Measurements from ENCODE around the gene KRT13. TPM values are rescaled to one million over a fixed set of nuclear protein-coding genes. Genes with fewer than 3 reads are reported as not detected.
A peak's percentile ranks its signal among the peaks of the same experiment; 100 is the strongest.

KRT13 gene
- total and polyA plus RNA-seq, 9 of the 15 experiments (the other 6 are each of a cell fraction or from before 2014, with no cell fraction given), result 0.11 to 1.1 (median 0.24) TPM; not detected in 3

DNA sequence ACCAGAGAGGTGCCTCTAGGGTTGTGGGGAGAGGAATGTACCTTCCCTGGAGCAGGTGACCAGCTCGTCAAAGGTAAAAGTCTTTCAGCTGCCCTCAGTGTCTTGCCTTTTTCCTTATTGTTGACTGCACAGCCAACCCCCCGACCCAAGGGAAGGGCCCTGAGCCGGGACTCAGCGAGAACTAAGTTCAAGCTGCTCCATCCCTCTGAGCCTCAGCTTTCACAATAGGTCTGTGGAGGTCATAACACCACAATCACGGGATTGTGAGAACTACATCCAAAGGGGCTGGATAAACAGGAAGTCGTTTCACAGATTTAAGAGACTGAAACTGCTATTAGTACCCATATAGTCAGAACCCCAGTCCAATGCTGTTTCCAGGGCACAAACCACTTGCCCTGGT, 13.1 kb downstream of the KRT13 start:
- intact Hi-C loops (cut with micrococcal nuclease), result loop anchor here (10.0 kb wide), 1 partner anchor 588 kb away; no protein-coding TSS in a partner anchor
- BruUV-seq (replicated peaks), result no TSS peak

GRCh38 chr17:41491476-41491875, 13.9 kb downstream of the KRT13 start:
- Histone ChIP-seq H2AFZ (ENCODE audit: low read depth, low read length) (no peak overlapping the region), H3K4me1 (replicated peaks in 1 of 2; ENCODE audit: control insufficient read depth in 2 of 2, insufficient read depth in 2 of 2, low read length in 2 of 2) (peaks cover 0 to 13% of the 10 kb centered on the region in 2 experiments; a peak in 4 of 5 replicates), H3K79me2 (ENCODE audit: control insufficient read depth, insufficient read depth, low read length) (no peaks in the 10 kb centered on the region), H3K36me3 (ENCODE audit: control insufficient read depth, insufficient read depth, low read length) (no peaks in the 10 kb centered on the region), H3K27ac (ENCODE audit: extremely low read depth, low read depth, low read length) (no peak overlapping the region), H3K27me3 (ENCODE audit: control insufficient read depth in 2 of 2, insufficient read depth in 2 of 2, low read length in 2 of 2) (peaks cover 2 to 17% of the 10 kb centered on the region in 2 experiments; a peak in 1 of 5 replicates), H3K4me2 (ENCODE audit: insufficient read depth, low read length) (no peak overlapping the region), H4K20me1 (replicated peaks; ENCODE audit: control insufficient read depth, insufficient read depth, low read length) (no peaks in the 10 kb centered on the region; the same call in 1 of the 2 replicates), H3K9me3 (replicated peaks; ENCODE audit: control insufficient read depth, insufficient read depth, low read depth, low read length) (no peaks in the 10 kb centered on the region), H3K4me3 (no peak overlapping the region), H3K9me1 (ENCODE audit: control insufficient read depth, insufficient read depth, low read length) (no peaks in the 10 kb centered on the region), H3K9ac (ENCODE audit: insufficient read depth in 1 of 2, low read depth in 2 of 2, low read length in 2 of 2) (no peak overlapping the region)
- TF ChIP-seq ZNF282 (CRISPR knock-in tag; IDR thresholded peaks at IDR 0.05), result no peak
- no TSS peak for BruUV-seq (replicated peaks)
- in situ Hi-C loops (cut with MboI) (no loop called here), intact Hi-C loops (cut with micrococcal nuclease) (loop anchor here (10.0 kb wide), 1 partner anchor 587 kb away; no protein-coding TSS in a partner anchor)
- ATAC-seq (no peak), FAIRE-seq (no peak), DNase-seq (ENCODE audit: extremely low read depth in 1 of 4, low spot score in 3 of 4) (no peak)
- POLR2A ChIA-PET, result interaction anchor here (0.6 to 1.0 kb wide), 3 partner anchors 36 to 146 kb away, joined by 3 to 4 read pairs (median 4); partner anchors contain the start of gene KRT19
- 11% methylated on average over 2 of the region's 2 CpGs for WGBS (ENCODE audit: insufficient coverage, low coverage, missing lambda C conversion rate)
- CTCF ChIA-PET (ENCODE audit: low intra/inter-chr PET ratio), result no interaction called here

More for the DNA sequence above, 13.1 kb downstream of the KRT13 start:
- no peak overlapping the region for H3K4me3 ChIP-seq
- in situ Hi-C loops (cut with MboI), result no loop called here
- no peak for DNase-seq (ENCODE audit: extremely low read depth in 1 of 4, low spot score in 3 of 4)
- no peak for FAIRE-seq
- POLR2A ChIA-PET, result interaction anchor here (0.5 to 1.1 kb wide), 3 partner anchors 14 to 526 kb away, joined by 3 to 4 read pairs (median 3); partner anchors contain the start of gene KRT19
- no peaks in the 10 kb centered on the region for H3K9me1 ChIP-seq (ENCODE audit: control insufficient read depth, insufficient read depth, low read length)
- no peak overlapping the region for H3K27ac ChIP-seq (ENCODE audit: extremely low read depth, low read depth, low read length)
- ATAC-seq, result no peak
- no peak overlapping the region for H3K4me2 ChIP-seq (ENCODE audit: insufficient read depth, low read length)
- 19% methylated on average over 6 of the region's 6 CpGs for WGBS (ENCODE audit: insufficient coverage, low coverage, missing lambda C conversion rate)
- no peaks in the 10 kb centered on the region for H3K36me3 ChIP-seq (ENCODE audit: control insufficient read depth, insufficient read depth, low read length)
- no peaks in the 10 kb centered on the region; the same call in 1 of the 2 replicates for H4K20me1 ChIP-seq (replicated peaks; ENCODE audit: control insufficient read depth, insufficient read depth, low read length)
- no peak for TF ChIP-seq ZZZ3 (IDR thresholded peaks at IDR 0.05)
- 0 out of 2 replicates have a peak, but pooled peaks have one; percentile 19 for TF ChIP-seq SPI1 (IDR thresholded peaks at IDR 0.05; ENCODE audit: borderline replicate concordance, low read depth, low read length)
- no peak for TF ChIP-seq CTBP1 (IDR thresholded peaks at IDR 0.05; ENCODE audit: borderline replicate concordance)
- peaks cover 2 to 14% of the 10 kb centered on the region in 2 experiments; a peak in 1 of 5 replicates for H3K27me3 ChIP-seq (ENCODE audit: control insufficient read depth in 2 of 2, insufficient read depth in 2 of 2, low read length in 2 of 2)
- no peak overlapping the region for H3K9ac ChIP-seq (ENCODE audit: insufficient read depth in 1 of 2, low read depth in 2 of 2, low read length in 2 of 2)
- H3K79me2 ChIP-seq (ENCODE audit: control insufficient read depth, insufficient read depth, low read length), result no peaks in the 10 kb centered on the region
- CTCF ChIA-PET (ENCODE audit: low intra/inter-chr PET ratio), result no interaction called here
- H3K4me1 ChIP-seq (replicated peaks in 1 of 2; ENCODE audit: control insufficient read depth in 2 of 2, insufficient read depth in 2 of 2, low read length in 2 of 2), result peaks cover 5 to 13% of the 10 kb centered on the region in 2 experiments
- H2AFZ ChIP-seq (ENCODE audit: low read depth, low read length), result no peak overlapping the region
- no peaks in the 10 kb centered on the region for H3K9me3 ChIP-seq (replicated peaks; ENCODE audit: control insufficient read depth, insufficient read depth, low read depth, low read length)
